Astrocyte of the cerebellum (primary cell): Measurements from ENCODE around the gene RBMS3.

Experiments used
- DNase-seq: peaks from one replicate; pipeline ENCODE4 v3.0.0-alpha.2; 2011; ENCODE audit warnings: low read depth
- H3K4me3 ChIP-seq: 2 replicates; pipeline ENCODE4 v1.5.1; 2011; ENCODE audit warnings: mild to moderate bottlenecking, low read depth, low read length, moderate library complexity
- in situ Hi-C: cut with HindIII; loops from 2 replicates; pipeline ENCODE4 v1.10.0; 2017; ENCODE audit warnings: low sequenced_read_pairs
- TF ChIP-seq, protein P1 (sequence below): IDR thresholded peaks from 2 replicates; pipeline ENCODE4 v1.5.1; 2012; ENCODE audit warnings: low read length, low read depth, moderate library complexity, mild to moderate bottlenecking; ENCODE audit errors: missing control alignments

Gene RBMS3

DNA sequence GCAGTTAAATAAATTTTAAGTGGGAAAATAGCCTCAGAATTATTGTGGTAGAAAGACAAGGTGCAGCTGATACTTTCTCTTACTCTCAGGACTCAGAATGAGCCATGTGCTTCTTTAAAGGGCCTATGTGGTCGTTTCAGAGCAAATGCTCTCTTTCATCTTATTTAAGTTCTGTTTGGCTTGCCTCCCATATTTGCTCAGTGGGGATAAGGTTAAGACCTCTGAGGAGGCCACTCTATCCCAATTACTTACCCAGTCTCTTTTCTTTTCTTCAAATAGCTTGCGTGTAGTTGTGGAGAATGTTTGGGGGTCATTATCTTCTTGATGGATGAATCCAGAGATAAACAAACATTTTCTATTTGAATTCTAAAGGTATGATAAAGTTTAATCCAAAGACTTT, 221.9 kb downstream of the RBMS3 start:
- TF ChIP-seq, protein P1, sequence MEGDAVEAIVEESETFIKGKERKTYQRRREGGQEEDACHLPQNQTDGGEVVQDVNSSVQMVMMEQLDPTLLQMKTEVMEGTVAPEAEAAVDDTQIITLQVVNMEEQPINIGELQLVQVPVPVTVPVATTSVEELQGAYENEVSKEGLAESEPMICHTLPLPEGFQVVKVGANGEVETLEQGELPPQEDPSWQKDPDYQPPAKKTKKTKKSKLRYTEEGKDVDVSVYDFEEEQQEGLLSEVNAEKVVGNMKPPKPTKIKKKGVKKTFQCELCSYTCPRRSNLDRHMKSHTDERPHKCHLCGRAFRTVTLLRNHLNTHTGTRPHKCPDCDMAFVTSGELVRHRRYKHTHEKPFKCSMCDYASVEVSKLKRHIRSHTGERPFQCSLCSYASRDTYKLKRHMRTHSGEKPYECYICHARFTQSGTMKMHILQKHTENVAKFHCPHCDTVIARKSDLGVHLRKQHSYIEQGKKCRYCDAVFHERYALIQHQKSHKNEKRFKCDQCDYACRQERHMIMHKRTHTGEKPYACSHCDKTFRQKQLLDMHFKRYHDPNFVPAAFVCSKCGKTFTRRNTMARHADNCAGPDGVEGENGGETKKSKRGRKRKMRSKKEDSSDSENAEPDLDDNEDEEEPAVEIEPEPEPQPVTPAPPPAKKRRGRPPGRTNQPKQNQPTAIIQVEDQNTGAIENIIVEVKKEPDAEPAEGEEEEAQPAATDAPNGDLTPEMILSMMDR: no peak
- H3K4me3 ChIP-seq: no peak overlapping the region
- DNase-seq: no peak
- in situ Hi-C loops: no loop called here

DNA sequence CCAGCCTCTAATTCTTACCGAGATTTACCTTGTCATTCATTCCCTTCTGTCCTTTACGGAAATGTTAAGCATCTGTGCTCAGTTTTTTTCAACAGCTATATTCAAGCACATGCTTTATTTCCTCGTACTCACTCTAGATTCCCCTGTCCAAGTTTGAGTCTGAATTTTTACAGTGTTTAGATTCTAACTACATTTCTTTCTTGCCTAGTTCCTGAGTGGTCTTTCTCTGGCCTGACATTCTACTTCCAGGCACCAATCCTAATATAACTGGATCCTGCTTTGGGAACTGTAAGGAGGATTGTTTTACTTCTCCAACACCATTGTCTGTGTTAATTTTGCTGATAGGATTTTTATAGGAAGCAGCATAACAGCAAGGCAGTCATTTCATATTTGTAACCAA, 222.4 kb downstream of the RBMS3 start:
- TF ChIP-seq, protein P1: no peak
- no peak overlapping the region for H3K4me3 ChIP-seq
- DNase-seq: no peak
- in situ Hi-C loops: no loop called here

GRCh38 chr3:29503958-29504357, 223.1 kb downstream of the RBMS3 start:
- DNase-seq: no peak
- in situ Hi-C loops: no loop called here
- no peak overlapping the region for H3K4me3 ChIP-seq
- TF ChIP-seq, protein P1: no peak

GRCh38 chr3:29506502-29506901, 225.6 kb downstream of the RBMS3 start:
- in situ Hi-C loops: no loop called here
- H3K4me3 ChIP-seq: no peak overlapping the region
- TF ChIP-seq, protein P1: no peak
- DNase-seq: no peak

DNA sequence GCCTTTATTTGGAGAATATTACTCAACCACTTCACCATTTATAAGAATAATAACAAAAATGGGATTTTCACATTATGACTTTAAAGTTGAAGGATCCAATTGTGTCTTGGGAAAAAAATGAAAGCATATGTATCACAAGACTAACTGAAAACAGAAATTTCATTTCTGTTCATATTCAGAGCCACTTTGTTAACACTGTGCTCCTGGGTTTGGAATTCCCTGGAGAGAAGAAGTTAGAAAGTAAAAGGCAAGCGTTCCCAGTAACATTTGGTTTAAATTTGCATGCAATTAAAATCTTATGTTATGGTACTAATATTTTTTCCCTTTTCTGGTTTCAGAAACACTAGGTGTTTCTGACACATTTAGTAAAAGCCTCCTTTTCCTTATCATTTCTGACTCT, 230.8 kb downstream of the RBMS3 start:
- DNase-seq: no peak
- in situ Hi-C loops: no loop called here
- TF ChIP-seq, protein P1: no peak
- no peak overlapping the region for H3K4me3 ChIP-seq

- in situ Hi-C loops: no loop called here
- H3K4me3 ChIP-seq: no peak overlapping the region
- TF ChIP-seq, protein P1: no peak
- no peak for DNase-seq
These were observed 231.8 kb downstream of the RBMS3 start for GRCh38 chr3:29512641-29513040.

GRCh38 chr3:29513236-29513635, 232.4 kb downstream of the RBMS3 start:
- no peak overlapping the region for H3K4me3 ChIP-seq
- no peak for DNase-seq
- in situ Hi-C loops: no loop called here
- TF ChIP-seq, protein P1: no peak
